Measurements from ENCODE around the gene LLCFC1. TPM values are rescaled to one million over a fixed set of nuclear protein-coding genes. Genes with fewer than 3 reads are reported as not detected.

The LLCFC1 gene
- total and polyA plus RNA-seq, 2 of the 13 experiments (the other 11 are each of a cell fraction or from before 2014, with no cell fraction given) = not detected

- ChIA-PET POLR2A (no interaction called here), CTCF (ENCODE audit: low intra/inter-chr PET ratio, low total read pairs) (no interaction called here)
- Histone ChIP-seq H3K27ac (ENCODE audit: extremely low read length, insufficient read depth, low read length) (no peak overlapping the region), H4K20me1 (ENCODE audit: insufficient read depth, low read length) (no peaks in the 10 kb centered on the region), H3K79me2 (ENCODE audit: insufficient read depth, low read length) (no peaks in the 10 kb centered on the region), H3K9me3 (ENCODE audit: low read length) (no peaks in the 10 kb centered on the region), H3K36me3 (replicated peaks in 1 of 2; ENCODE audit: control insufficient read depth in 1 of 2, insufficient read depth in 2 of 2, low read length in 2 of 2) (no peaks in the 10 kb centered on the region), H3K4me1 (ENCODE audit: insufficient read depth, low read length) (no peaks in the 10 kb centered on the region), H3K27me3 (ENCODE audit: control insufficient read depth in 1 of 2, insufficient read depth in 2 of 2, low read length in 2 of 2) (0 out of 5 replicates have a peak, but pooled peaks cover 0 to 3% of the 10 kb centered on the region in 2 experiments), H3K9ac (ENCODE audit: insufficient read depth, low read depth, low read length) (no peak overlapping the region), H2AFZ (ENCODE audit: low read length) (no peak overlapping the region), H3K4me3 (replicated peaks in 1 of 3; ENCODE audit: insufficient read depth in 1 of 3, low read depth in 2 of 3, low read length in 3 of 3) (no peak overlapping the region), H3K4me2 (ENCODE audit: low read depth, low read length) (no peak overlapping the region)
- 0% methylated on average over 4 of the region's 4 CpGs for WGBS (ENCODE audit: low lambda C conversion rate)
- DNase-seq (ENCODE audit: low spot score) = no peak
- intact Hi-C loops (cut with micrococcal nuclease; ENCODE audit: unreplicated experiment) = no loop called here
- ATAC-seq = no peak
- TF ChIP-seq, protein P1, sequence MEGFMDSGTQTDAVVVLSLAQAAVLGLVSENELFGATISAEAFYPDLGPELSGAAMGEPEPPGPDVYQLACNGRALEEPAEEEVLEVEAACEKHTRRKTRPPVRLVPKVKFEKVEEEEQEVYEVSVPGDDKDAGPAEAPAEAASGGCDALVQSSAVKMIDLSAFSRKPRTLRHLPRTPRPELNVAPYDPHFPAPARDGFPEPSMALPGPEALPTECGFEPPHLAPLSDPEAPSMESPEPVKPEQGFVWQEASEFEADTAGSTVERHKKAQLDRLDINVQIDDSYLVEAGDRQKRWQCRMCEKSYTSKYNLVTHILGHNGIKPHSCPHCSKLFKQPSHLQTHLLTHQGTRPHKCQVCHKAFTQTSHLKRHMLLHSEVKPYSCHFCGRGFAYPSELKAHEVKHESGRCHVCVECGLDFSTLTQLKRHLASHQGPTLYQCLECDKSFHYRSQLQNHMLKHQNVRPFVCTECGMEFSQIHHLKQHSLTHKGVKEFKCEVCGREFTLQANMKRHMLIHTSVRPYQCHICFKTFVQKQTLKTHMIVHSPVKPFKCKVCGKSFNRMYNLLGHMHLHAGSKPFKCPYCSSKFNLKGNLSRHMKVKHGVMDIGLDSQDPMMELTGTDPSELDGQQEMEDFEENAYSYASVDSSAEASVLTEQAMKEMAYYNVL (CRISPR knock-in tag; IDR thresholded peaks at IDR 0.05; ENCODE audit: borderline replicate concordance) = no peak
- TF ChIP-seq RARA (CRISPR knock-in tag; IDR thresholded peaks at IDR 0.05) (no peak), ZNF564 (CRISPR knock-in tag; IDR thresholded peaks at IDR 0.05) (no peak)
- FAIRE-seq = no peak
- in situ Hi-C loops (cut with HindIII; ENCODE audit: extremely low pct_ligation_motif_present, low pct_unique_long_range_greater_than_20kb) = no loop called here
- BruUV-seq (replicated peaks) = no TSS peak
Measured at GRCh38 chr7:142961595-142961972, 22.3 kb downstream of the LLCFC1 start.

GRCh38 chr7:142961973-142962926 is 23.0 kb downstream of the LLCFC1 start, which contains the start of gene KEL:
KEL (minus strand) TSS chr7:142962363; CDS start chr7:142962206, 157 bp downstream.
- WGBS (ENCODE audit: low lambda C conversion rate) = 29% methylated on average over 9 of the region's 9 CpGs

More at GRCh38 chr7:142961973-142962926, 23.0 kb downstream of the LLCFC1 start, which contains the start of gene KEL:
- Histone ChIP-seq H3K36me3 (replicated peaks in 1 of 2; ENCODE audit: control insufficient read depth in 1 of 2, insufficient read depth in 2 of 2, low read length in 2 of 2) (no peaks in the 10 kb centered on the region), H3K4me2 (ENCODE audit: low read depth, low read length) (no peak within 1 kb of the TSS), H3K79me2 (ENCODE audit: insufficient read depth, low read length) (no peaks in the 10 kb centered on the region), H3K9me3 (ENCODE audit: low read length) (no peaks in the 10 kb centered on the region), H2AFZ (ENCODE audit: low read length) (no peak within 1 kb of the TSS), H3K27me3 (ENCODE audit: control insufficient read depth in 1 of 2, insufficient read depth in 2 of 2, low read length in 2 of 2) (0 out of 5 replicates have a peak, but pooled peaks cover 0 to 3% of the 10 kb centered on the region in 2 experiments), H3K9ac (ENCODE audit: insufficient read depth, low read depth, low read length) (no peak within 1 kb of the TSS), H3K4me1 (ENCODE audit: insufficient read depth, low read length) (no peaks in the 10 kb centered on the region), H3K27ac (ENCODE audit: extremely low read length, insufficient read depth, low read length) (no peak within 1 kb of the TSS), H3K4me3 (replicated peaks in 1 of 3; ENCODE audit: insufficient read depth in 1 of 3, low read depth in 2 of 3, low read length in 3 of 3) (no peak within 1 kb of the TSS), H4K20me1 (ENCODE audit: insufficient read depth, low read length) (no peaks in the 10 kb centered on the region)
- in situ Hi-C loops (cut with HindIII; ENCODE audit: extremely low pct_ligation_motif_present, low pct_unique_long_range_greater_than_20kb) (no loop called here), intact Hi-C loops (cut with micrococcal nuclease; ENCODE audit: unreplicated experiment) (no loop called here)
- FAIRE-seq = no peak
- TF ChIP-seq SRSF4 (IDR thresholded peaks at IDR 0.05; ENCODE audit: low read depth, low read length, poor library complexity, severe bottlenecking) = no peak
- peak; percentile 52 for TF ChIP-seq MAFF (IDR thresholded peaks at IDR 0.05; ENCODE audit: low read depth, low read length)
- TF ChIP-seq SIX4 (CRISPR knock-in tag; IDR thresholded peaks at IDR 0.05) = no peak
- TF ChIP-seq MAFK (conservative IDR thresholded peaks at IDR 0.05 in 1 of 2, IDR thresholded peaks at IDR 0.05 in 1 of 2; ENCODE audit: low read length in 2 of 2) = peak in 1 of 2 experiments; percentile 65; a peak in 3 of 4 replicates
- DNase-seq (ENCODE audit: low spot score) = no peak
- ATAC-seq = no peak
- BruUV-seq (replicated peaks) = no TSS peak
- CTCF ChIA-PET (ENCODE audit: low intra/inter-chr PET ratio, low total read pairs) = no interaction called here
- POLR2A ChIA-PET = no interaction called here

Data from HepG2 (cell line).